Neural cell (in vitro differentiated cells): ENCODE data around the gene MTA1. TPM values are rescaled to one million over a fixed set of nuclear protein-coding genes. Genes with fewer than 3 reads are reported as not detected.

Source experiments
- H2AFZ ChIP-seq: fragments of 200-600, 300-800 bp; sonication (generic), shearing (Covaris generic); 2 replicates; pipeline ENCODE4 v1.6.0; 2014; ENCODE audit warnings: low read depth, mild to moderate bottlenecking, antibody characterized with exemption, low read length, moderate library complexity
- H3F3A ChIP-seq: fragments of 200-600 bp; shearing (Covaris generic); 2 replicates; pipeline ENCODE4 v1.6.1; 2016; ENCODE audit warnings: mild to moderate bottlenecking, moderate library complexity, mixed read lengths, antibody characterized with exemption, low read length; ENCODE audit not compliant: insufficient read depth, poor library complexity, severe bottlenecking
- H3K27ac ChIP-seq: fragments of 200-600, 300-800 bp; sonication (generic), shearing (Covaris generic); 2 replicates; pipeline ENCODE4 v1.5.1; 2014; ENCODE audit warnings: mild to moderate bottlenecking, low read length, moderate library complexity
- H3K27me3 ChIP-seq: fragments of 300-800, 200-600 bp; sonication (generic), shearing (Covaris generic); 2 replicates; pipeline ENCODE4 v1.6.0; 2014; ENCODE audit warnings: mild to moderate bottlenecking, low read depth, low read length, moderate library complexity; ENCODE audit not compliant: insufficient read depth
- H3K36me3 ChIP-seq: fragments of 300-800, 200-600 bp; sonication (generic), shearing (Covaris generic); 2 replicates; pipeline ENCODE4 v1.5.1; 2014; ENCODE audit warnings: mild to moderate bottlenecking, antibody characterized with exemption, low read length, moderate library complexity; ENCODE audit not compliant: insufficient read depth
- H3K4me2 ChIP-seq: fragments of 300-800, 200-600 bp; sonication (generic), shearing (Covaris generic); 2 replicates; pipeline ENCODE4 v1.6.0; 2014; ENCODE audit warnings: mild to moderate bottlenecking, low read length
- H3K4me3 ChIP-seq: fragments of 300-800, 200-600 bp; sonication (generic), shearing (Covaris generic); 2 replicates; pipeline ENCODE4 v1.5.1; 2014; ENCODE audit warnings: mild to moderate bottlenecking, low read length, moderate library complexity
- H3K79me2 ChIP-seq: fragments of 200-600 bp; shearing (Covaris generic); replicated peaks from 2 replicates; pipeline ENCODE4 v1.6.0; 2014; ENCODE audit warnings: mild to moderate bottlenecking, low read length, moderate library complexity; ENCODE audit not compliant: insufficient read depth
- H3K9ac ChIP-seq: fragments of 300-800, 200-600 bp; sonication (generic), shearing (Covaris generic); 2 replicates; pipeline ENCODE4 v1.6.1; 2016; ENCODE audit warnings: mild to moderate bottlenecking, low read length, mixed read lengths
- H3K9me2 ChIP-seq: fragments of 200-600 bp; shearing (Covaris generic); 2 replicates; pipeline ENCODE4 v1.6.1; 2016; ENCODE audit warnings: mild to moderate bottlenecking, low read length, mixed read lengths; ENCODE audit not compliant: insufficient read depth
- H3K9me3 ChIP-seq: fragments of 200-600, 300-800 bp; sonication (generic), shearing (Covaris generic); 2 replicates; pipeline ENCODE4 v1.6.1; 2016; ENCODE audit warnings: mild to moderate bottlenecking, mixed run types, low read length, moderate library complexity, mixed read lengths
- H4K20me1 ChIP-seq: fragments of 200-600 bp; shearing (Covaris generic); 2 replicates; pipeline ENCODE4 v1.6.1; 2016; ENCODE audit warnings: mild to moderate bottlenecking, mixed run types; ENCODE audit not compliant: insufficient read depth
- CTCF ChIP-seq: fragments of 450-650 bp; IDR thresholded peaks from 2 replicates; pipeline ENCODE4 v1.5.1; 2014; ENCODE audit warnings: antibody characterized with exemption, mild to moderate bottlenecking, moderate library complexity; ENCODE audit not compliant: poor library complexity, severe bottlenecking
- EP300 ChIP-seq: fragments of 450-650 bp; conservative IDR thresholded peaks from 2 replicates; pipeline ENCODE4 v1.6.1; 2014; ENCODE audit warnings: antibody characterized with exemption, mild to moderate bottlenecking, moderate library complexity; ENCODE audit not compliant: poor library complexity, severe bottlenecking
- EZH2 ChIP-seq: fragments of 200-600, 300-800 bp; shearing (Covaris generic), sonication (generic); IDR thresholded peaks from 2 replicates; pipeline ENCODE4 v1.6.1; 2014; ENCODE audit warnings: antibody characterized with exemption, low read length, borderline replicate concordance, mild to moderate bottlenecking; ENCODE audit not compliant: insufficient read depth, poor library complexity, severe bottlenecking
- MXI1 ChIP-seq: fragments of 450-650 bp; conservative IDR thresholded peaks from 2 replicates; pipeline ENCODE4 v1.6.1; 2014; ENCODE audit warnings: antibody characterized with exemption, mild to moderate bottlenecking; ENCODE audit not compliant: poor library complexity, severe bottlenecking
- POLR2AphosphoS5 ChIP-seq: IDR thresholded peaks from 2 replicates; pipeline ENCODE4 v1.6.1; 2012
- RAD21 ChIP-seq: fragments of 450-650 bp; conservative IDR thresholded peaks from 2 replicates; pipeline ENCODE4 v1.6.1; 2014; ENCODE audit warnings: antibody characterized with exemption, mild to moderate bottlenecking, moderate library complexity
- SMC3 ChIP-seq: fragments of 450-650 bp; conservative IDR thresholded peaks from 2 replicates; pipeline ENCODE4 v1.6.1; 2014; ENCODE audit warnings: antibody characterized with exemption, mild to moderate bottlenecking, moderate library complexity; ENCODE audit not compliant: poor library complexity
- TAF1 ChIP-seq: IDR thresholded peaks from 2 replicates; pipeline ENCODE4 v1.6.1; 2012; ENCODE audit warnings: low read depth
- polyA plus RNA-seq: library from polyadenylated mRNA; depleted of rRNA; stranded (reverse); fragments of >200 nt; gene quantifications from 2 replicates; pipeline ENCODE4 v1.2.3, GENCODE V29; 2014
- TF ChIP-seq, protein P1 (sequence below): IDR thresholded peaks from 2 replicates; pipeline ENCODE4 v1.6.1; 2012; ENCODE audit warnings: borderline replicate concordance

MTA1 gene
- polyA plus RNA-seq, 1 donor from 2014 or later = 94.0 TPM

GRCh38 chr14:105468621-105469241 is 49.1 kb downstream of the MTA1 start:
- H3K36me3 ChIP-seq = peaks cover 5% of the 10 kb centered on the region
- no peak overlapping the region for H3K27ac ChIP-seq
- no peak overlapping the region for H3K4me2 ChIP-seq
- no peak overlapping the region for H3K9ac ChIP-seq
- H3K9me2 ChIP-seq = no peaks in the 10 kb centered on the region
- H2AFZ ChIP-seq = no peak overlapping the region
- H3K27me3 ChIP-seq = no peaks in the 10 kb centered on the region
- TF ChIP-seq SMC3 (no peak), POLR2AphosphoS5 (no peak), EP300 (no peak), TAF1 (no peak), EZH2 (no peak), CTCF (no peak), MXI1 (no peak), RAD21 (no peak)
- TF ChIP-seq, protein P1, sequence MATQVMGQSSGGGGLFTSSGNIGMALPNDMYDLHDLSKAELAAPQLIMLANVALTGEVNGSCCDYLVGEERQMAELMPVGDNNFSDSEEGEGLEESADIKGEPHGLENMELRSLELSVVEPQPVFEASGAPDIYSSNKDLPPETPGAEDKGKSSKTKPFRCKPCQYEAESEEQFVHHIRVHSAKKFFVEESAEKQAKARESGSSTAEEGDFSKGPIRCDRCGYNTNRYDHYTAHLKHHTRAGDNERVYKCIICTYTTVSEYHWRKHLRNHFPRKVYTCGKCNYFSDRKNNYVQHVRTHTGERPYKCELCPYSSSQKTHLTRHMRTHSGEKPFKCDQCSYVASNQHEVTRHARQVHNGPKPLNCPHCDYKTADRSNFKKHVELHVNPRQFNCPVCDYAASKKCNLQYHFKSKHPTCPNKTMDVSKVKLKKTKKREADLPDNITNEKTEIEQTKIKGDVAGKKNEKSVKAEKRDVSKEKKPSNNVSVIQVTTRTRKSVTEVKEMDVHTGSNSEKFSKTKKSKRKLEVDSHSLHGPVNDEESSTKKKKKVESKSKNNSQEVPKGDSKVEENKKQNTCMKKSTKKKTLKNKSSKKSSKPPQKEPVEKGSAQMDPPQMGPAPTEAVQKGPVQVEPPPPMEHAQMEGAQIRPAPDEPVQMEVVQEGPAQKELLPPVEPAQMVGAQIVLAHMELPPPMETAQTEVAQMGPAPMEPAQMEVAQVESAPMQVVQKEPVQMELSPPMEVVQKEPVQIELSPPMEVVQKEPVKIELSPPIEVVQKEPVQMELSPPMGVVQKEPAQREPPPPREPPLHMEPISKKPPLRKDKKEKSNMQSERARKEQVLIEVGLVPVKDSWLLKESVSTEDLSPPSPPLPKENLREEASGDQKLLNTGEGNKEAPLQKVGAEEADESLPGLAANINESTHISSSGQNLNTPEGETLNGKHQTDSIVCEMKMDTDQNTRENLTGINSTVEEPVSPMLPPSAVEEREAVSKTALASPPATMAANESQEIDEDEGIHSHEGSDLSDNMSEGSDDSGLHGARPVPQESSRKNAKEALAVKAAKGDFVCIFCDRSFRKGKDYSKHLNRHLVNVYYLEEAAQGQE = no peak
- H3F3A ChIP-seq = no peaks in the 10 kb centered on the region
- H4K20me1 ChIP-seq = no peaks in the 10 kb centered on the region
- H3K4me3 ChIP-seq = no peak overlapping the region
- H3K79me2 ChIP-seq = no peaks in the 10 kb centered on the region
- H3K9me3 ChIP-seq = no peaks in the 10 kb centered on the region

DNA sequence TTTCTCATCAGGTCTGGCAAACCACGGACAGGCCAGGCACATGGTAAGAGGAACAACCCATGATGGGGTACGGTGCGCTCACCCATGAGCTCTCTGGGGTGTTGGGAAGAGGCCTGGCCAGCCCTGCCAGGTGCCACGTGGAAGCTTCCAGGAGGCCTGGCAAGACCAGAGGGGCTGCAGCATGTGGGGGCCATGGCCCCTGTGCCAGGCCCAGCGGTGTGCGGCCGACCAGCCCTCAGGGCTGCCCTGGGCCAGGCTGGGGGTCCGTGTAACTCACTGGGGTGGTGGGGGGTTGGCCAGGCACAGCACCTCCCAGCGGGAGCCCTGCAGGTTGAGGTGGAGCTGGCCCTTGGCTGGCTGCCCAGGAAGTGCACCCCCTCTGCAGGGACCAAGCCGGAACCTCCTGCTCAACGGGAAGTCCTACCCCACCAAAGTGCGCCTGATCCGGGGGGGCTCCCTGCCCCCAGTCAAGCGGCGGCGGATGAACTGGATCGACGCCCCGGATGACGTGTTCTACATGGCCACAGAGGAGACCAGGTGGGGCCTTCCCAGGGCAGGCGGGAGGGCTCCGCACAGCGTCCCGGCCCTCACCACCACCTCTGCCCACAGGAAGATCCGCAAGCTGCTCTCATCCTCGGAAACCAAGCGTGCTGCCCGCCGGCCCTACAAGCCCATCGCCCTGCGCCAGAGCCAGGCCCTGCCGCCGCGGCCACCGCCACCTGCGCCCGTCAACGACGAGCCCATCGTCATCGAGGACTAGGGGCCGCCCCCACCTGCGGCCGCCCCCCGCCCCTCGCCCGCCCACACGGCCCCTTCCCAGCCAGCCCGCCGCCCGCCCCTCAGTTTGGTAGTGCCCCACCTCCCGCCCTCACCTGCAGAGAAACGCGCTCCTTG is 50.1 kb downstream of the MTA1 start:
- H3F3A ChIP-seq = no peaks in the 10 kb centered on the region
- H3K4me2 ChIP-seq = no peak overlapping the region
- H2AFZ ChIP-seq = no peak overlapping the region
- H4K20me1 ChIP-seq = no peaks in the 10 kb centered on the region
- H3K27me3 ChIP-seq = no peaks in the 10 kb centered on the region
- no peak overlapping the region for H3K27ac ChIP-seq
- H3K9me3 ChIP-seq = no peaks in the 10 kb centered on the region
- peaks cover under 1% of the 10 kb centered on the region for H3K79me2 ChIP-seq
- no peak overlapping the region for H3K4me3 ChIP-seq
- H3K36me3 ChIP-seq = peaks cover 5% of the 10 kb centered on the region
- H3K9me2 ChIP-seq = no peaks in the 10 kb centered on the region
- TF ChIP-seq EP300 = no peak
- TF ChIP-seq TAF1 = no peak
- no peak for TF ChIP-seq POLR2AphosphoS5
- TF ChIP-seq EZH2 = no peak
- no peak for TF ChIP-seq CTCF
- no peak for TF ChIP-seq MXI1
- TF ChIP-seq, protein P1 = no peak
- no peak for TF ChIP-seq RAD21
- no peak overlapping the region for H3K9ac ChIP-seq
